Mucosa of stomach (tissue), 1 donor: Measurements from ENCODE around the gene PPIL6.

ENCODE experiments used
- H3K27me3 ChIP-seq: one replicate; pipeline ENCODE4 v1.7.0; 2013; ENCODE audit warnings: mild to moderate bottlenecking, low read length; ENCODE audit not compliant: control insufficient read depth, insufficient read depth
- H3K36me3 ChIP-seq: one replicate; pipeline ENCODE4 v1.7.0; 2013; ENCODE audit warnings: low read length; ENCODE audit not compliant: control insufficient read depth, insufficient read depth
- H3K4me1 ChIP-seq: one replicate; pipeline ENCODE4 v1.7.0; 2013; ENCODE audit warnings: mild to moderate bottlenecking, low read length; ENCODE audit not compliant: control insufficient read depth, insufficient read depth
- H3K4me3 ChIP-seq: one replicate; pipeline ENCODE4 v1.7.0; 2013; ENCODE audit warnings: low read length
- H3K9ac ChIP-seq: one replicate; pipeline ENCODE4 v1.7.0; 2013; ENCODE audit warnings: mild to moderate bottlenecking, low read length, moderate library complexity
- H3K9me3 ChIP-seq: one replicate; pipeline ENCODE4 v1.7.0; 2013; ENCODE audit warnings: mild to moderate bottlenecking, low read length, moderate library complexity; ENCODE audit not compliant: control insufficient read depth
- donor health status: Pancreatic carcinoma.

The PPIL6 gene

GRCh38 chr6:109452181-109452580, 11.8 kb upstream of the PPIL6 start:
- Histone ChIP-seq H3K27me3 (no peaks in the 10 kb centered on the region), H3K9me3 (no peaks in the 10 kb centered on the region), H3K4me1 (peaks cover 28% of the 10 kb centered on the region), H3K36me3 (peaks cover 4% of the 10 kb centered on the region), H3K9ac (no peak overlapping the region), H3K4me3 (no peak overlapping the region)

DNA sequence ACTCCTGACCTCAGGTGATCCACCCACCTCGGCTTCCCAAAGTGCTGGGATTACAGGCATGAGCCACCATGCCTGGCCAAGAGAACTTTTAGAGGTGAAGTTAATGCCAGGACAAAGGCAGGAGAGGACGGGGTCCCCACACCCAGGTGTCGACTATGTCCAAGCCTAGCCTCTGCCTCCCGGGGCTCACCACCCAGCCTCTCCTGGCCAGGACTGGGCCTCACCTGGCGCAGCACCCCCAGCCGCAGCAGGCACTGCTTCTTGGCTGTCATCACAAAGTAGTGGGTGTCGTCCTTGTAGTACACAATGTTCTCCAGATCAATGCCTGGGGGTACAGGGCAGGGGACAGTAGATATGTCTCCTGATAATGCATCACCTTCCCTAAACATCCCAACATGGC, 10.9 kb upstream of the PPIL6 start:
- no peak overlapping the region for H3K4me3 ChIP-seq
- peaks cover 22% of the 10 kb centered on the region for H3K4me1 ChIP-seq
- no peaks in the 10 kb centered on the region for H3K9me3 ChIP-seq
- peaks cover 4% of the 10 kb centered on the region for H3K36me3 ChIP-seq
- no peaks in the 10 kb centered on the region for H3K27me3 ChIP-seq
- H3K9ac ChIP-seq = no peak overlapping the region

- Histone ChIP-seq H3K36me3 (peaks cover 4% of the 10 kb centered on the region), H3K9me3 (no peaks in the 10 kb centered on the region), H3K27me3 (no peaks in the 10 kb centered on the region), H3K4me3 (no peak overlapping the region), H3K9ac (no peak overlapping the region), H3K4me1 (peaks cover 25% of the 10 kb centered on the region)
These were observed 10.4 kb upstream of the PPIL6 start for GRCh38 chr6:109450801-109451200.

DNA sequence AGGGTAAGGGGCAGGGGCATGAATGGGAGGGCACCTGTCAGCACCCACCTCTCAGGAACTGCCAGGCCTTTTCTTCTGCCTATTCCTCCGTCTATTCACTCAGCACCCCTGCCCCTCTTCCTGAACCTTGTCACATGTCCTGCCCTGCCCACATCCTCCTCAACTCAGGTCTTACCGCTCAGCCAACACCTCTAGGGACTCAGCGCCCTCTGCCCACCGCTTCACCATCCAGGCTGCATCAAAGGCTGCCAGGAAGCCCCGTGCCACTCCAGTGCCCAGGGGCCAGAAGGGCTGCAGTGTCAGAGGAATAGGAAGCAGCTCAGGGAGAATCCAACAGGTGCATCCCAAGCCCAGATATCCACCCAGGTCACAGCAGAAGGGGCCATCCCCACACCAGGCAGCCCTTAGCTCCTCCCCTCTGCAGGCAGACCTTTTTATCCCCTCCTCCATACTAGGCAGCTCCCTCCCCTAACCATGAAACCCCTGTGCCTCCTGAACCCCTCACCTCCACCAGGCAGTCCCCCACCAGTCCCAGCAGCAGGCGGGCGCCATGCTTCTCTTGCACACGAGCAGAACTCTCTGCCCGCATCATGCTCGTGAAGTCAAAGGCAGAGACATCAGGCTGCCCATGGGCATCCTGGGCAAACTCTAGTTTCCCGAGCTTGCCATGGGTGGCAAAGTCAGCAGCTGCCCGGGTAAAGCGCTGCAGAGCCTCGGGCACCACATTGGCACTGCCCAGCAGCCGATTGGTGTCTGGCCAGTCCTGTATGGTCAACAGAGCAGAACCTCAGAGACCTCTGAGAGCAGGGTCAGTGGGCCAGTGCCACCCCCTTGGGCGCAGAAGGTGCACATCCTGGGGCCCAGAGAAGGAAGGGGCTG, 9.6 kb upstream of the PPIL6 start:
- Histone ChIP-seq H3K9ac (no peak overlapping the region), H3K4me3 (no peak overlapping the region), H3K4me1 (peaks cover 26% of the 10 kb centered on the region), H3K36me3 (peaks cover 4% of the 10 kb centered on the region), H3K27me3 (no peaks in the 10 kb centered on the region), H3K9me3 (no peaks in the 10 kb centered on the region)

GRCh38 chr6:109449064-109449794, 8.8 kb upstream of the PPIL6 start:
- Histone ChIP-seq H3K9me3 (no peaks in the 10 kb centered on the region), H3K9ac (no peak overlapping the region), H3K4me3 (no peak overlapping the region), H3K27me3 (no peaks in the 10 kb centered on the region), H3K36me3 (peaks cover 4% of the 10 kb centered on the region), H3K4me1 (peaks cover 18% of the 10 kb centered on the region)

DNA sequence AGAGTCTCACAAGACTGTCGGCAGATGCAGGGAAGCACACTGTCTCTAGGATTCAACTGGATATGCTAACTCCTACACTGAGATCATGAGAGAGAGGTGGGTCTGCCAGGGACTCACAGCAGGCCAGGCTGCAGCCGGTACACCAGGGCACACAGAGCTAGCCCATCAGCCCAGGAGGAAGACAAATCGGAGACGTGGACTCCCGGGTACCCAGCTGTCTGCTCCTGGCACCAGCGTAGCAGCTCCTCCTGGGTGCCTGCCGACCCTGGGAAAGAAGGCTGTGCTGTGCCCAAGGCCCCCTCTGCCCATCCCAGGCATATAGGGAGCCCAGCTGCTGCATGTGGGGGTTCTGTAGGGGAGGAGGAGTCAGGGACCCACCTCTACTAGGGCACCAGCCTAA, 8.2 kb upstream of the PPIL6 start:
- H3K27me3 ChIP-seq = no peaks in the 10 kb centered on the region
- no peak overlapping the region for H3K9ac ChIP-seq
- peaks cover 4% of the 10 kb centered on the region for H3K36me3 ChIP-seq
- peaks cover 13% of the 10 kb centered on the region for H3K4me1 ChIP-seq
- H3K9me3 ChIP-seq = no peaks in the 10 kb centered on the region
- H3K4me3 ChIP-seq = no peak overlapping the region

- Histone ChIP-seq H3K36me3 (peaks cover 4% of the 10 kb centered on the region), H3K9ac (no peak overlapping the region), H3K4me1 (peaks cover 9% of the 10 kb centered on the region)
These were observed 7.6 kb upstream of the PPIL6 start for GRCh38 chr6:109447878-109448555.

GRCh38 chr6:109447087-109447486, 6.7 kb upstream of the PPIL6 start:
- no peak overlapping the region for H3K9ac ChIP-seq
- H3K27me3 ChIP-seq = no peaks in the 10 kb centered on the region
- no peak overlapping the region for H3K4me3 ChIP-seq
- H3K4me1 ChIP-seq = peaks cover 12% of the 10 kb centered on the region
- H3K36me3 ChIP-seq = peaks cover under 1% of the 10 kb centered on the region
- H3K9me3 ChIP-seq = no peaks in the 10 kb centered on the region

More at GRCh38 chr6:109447878-109448555, 7.6 kb upstream of the PPIL6 start:
- no peak overlapping the region for H3K4me3 ChIP-seq
- H3K9me3 ChIP-seq = no peaks in the 10 kb centered on the region
- H3K27me3 ChIP-seq = no peaks in the 10 kb centered on the region

- H3K4me1 ChIP-seq = peaks cover 17% of the 10 kb centered on the region
- H3K9me3 ChIP-seq = no peaks in the 10 kb centered on the region
- no peak overlapping the region for H3K9ac ChIP-seq
- H3K36me3 ChIP-seq = no peaks in the 10 kb centered on the region
- no peaks in the 10 kb centered on the region for H3K27me3 ChIP-seq
- no peak overlapping the region for H3K4me3 ChIP-seq
These were observed 6.1 kb upstream of the PPIL6 start for GRCh38 chr6:109446541-109446940.

DNA sequence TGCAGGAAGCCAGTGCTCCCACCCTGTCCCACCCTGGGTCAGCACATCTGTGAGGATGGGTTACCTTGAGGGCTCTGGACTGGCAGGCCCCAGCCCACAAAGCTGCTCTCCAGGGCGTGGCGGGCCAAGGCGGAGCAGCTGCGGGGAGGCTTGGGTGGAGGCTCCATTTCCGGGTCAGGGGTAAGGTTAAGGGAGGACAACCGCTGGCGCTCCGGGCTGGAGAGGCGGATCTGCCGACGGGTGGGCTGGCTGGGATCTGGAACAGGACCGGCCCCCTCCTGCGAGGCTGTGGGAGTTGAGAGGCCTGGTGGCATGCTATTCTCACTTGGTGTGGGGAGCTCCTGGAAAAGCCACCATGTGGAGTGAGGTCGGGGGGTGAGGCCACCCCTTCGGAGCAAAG, 5.6 kb upstream of the PPIL6 start:
- H3K36me3 ChIP-seq = no peaks in the 10 kb centered on the region
- H3K9me3 ChIP-seq = no peaks in the 10 kb centered on the region
- H3K4me3 ChIP-seq = no peak overlapping the region

DNA sequence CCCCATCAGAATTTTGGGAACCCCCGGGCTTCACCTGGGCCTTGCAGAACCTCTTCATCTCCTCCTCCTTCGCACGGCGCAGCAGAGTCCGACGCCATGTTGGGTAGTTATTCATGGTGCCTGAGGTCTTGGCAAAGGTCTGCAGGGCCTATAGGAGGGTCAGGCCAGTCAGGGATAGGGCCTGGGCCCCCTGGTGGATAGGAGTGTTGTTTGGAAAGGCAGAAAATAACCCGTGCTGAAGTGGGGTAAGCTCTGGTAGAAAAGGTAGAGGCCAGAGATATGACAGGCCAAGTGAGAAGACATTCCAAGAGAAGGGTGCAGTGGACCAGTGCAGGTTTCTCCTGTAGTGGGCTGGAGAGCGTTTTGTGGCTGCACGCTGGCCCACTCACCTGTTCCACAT, 5.0 kb upstream of the PPIL6 start:
- Histone ChIP-seq H3K4me3 (no peak overlapping the region), H3K36me3 (no peaks in the 10 kb centered on the region), H3K27me3 (no peaks in the 10 kb centered on the region), H3K9ac (no peak overlapping the region), H3K4me1 (peaks cover 21% of the 10 kb centered on the region), H3K9me3 (no peaks in the 10 kb centered on the region)

More for the DNA sequence above, 5.6 kb upstream of the PPIL6 start:
- H3K9ac ChIP-seq = no peak overlapping the region
- H3K27me3 ChIP-seq = no peaks in the 10 kb centered on the region
- peaks cover 21% of the 10 kb centered on the region for H3K4me1 ChIP-seq

GRCh38 chr6:109443425-109443950, 3.1 kb upstream of the PPIL6 start:
- Histone ChIP-seq H3K27me3 (no peaks in the 10 kb centered on the region), H3K9me3 (no peaks in the 10 kb centered on the region), H3K4me1 (peaks cover 21% of the 10 kb centered on the region), H3K9ac (no peak overlapping the region), H3K36me3 (no peaks in the 10 kb centered on the region), H3K4me3 (no peak overlapping the region)
